Articular chondrocyte of knee joint (primary cell): ENCODE data around the gene SLC10A7. TPM values are rescaled to one million over a fixed set of nuclear protein-coding genes. Genes with fewer than 3 reads are reported as not detected.

Experiments
- small RNA-seq: library from RNA; depleted of rRNA; stranded (forward); fragments of <200 nt; gene quantifications from one replicate; pipeline ENCODE3, GENCODE V24; 2012
- total RNA-seq: library from RNA; depleted of rRNA; stranded (reverse); fragments of >200 nt; gene quantifications from 2 replicates; pipeline ENCODE4 v1.2.3, GENCODE V29; 2012

The SLC10A7 gene
- total RNA-seq, result 16.5 and 22.9 TPM in 2 replicates

GRCh38 chr4:146521541-146522097 is at the start of gene SLC10A7:
Gene SLC10A7, minus strand, starts transcription at chr4:146521940. Its CDS starts 223 bp downstream, at chr4:146521717.

GRCh38 chr4:146214238-146214637 is 307.5 kb downstream of the SLC10A7 start, which contains the start of gene REELD1:
Gene REELD1, plus strand, starts transcription at chr4:146214538. Its CDS starts 2,415 bp downstream, at chr4:146216953.

Small RNAs within 50 kb of the gene (small RNA-seq; reads per million reads assigned to genes)
- gene MIR7849, result not detected

Other genes starting within 250 kb of the SLC10A7 start
- gene POU4F2, start 117.0 kb upstream of the SLC10A7 start, total RNA-seq, result not detected in 2 replicates